Measurements from ENCODE around the gene GNL3.
A peak's percentile ranks its signal among the peaks of the same experiment; 100 is the strongest.
"Not testable (repeated sequence)": the region's sequence is repeated elsewhere in the genome, so short reads cannot be mapped to it uniquely, and the experiment has no call there.

Gene GNL3

GRCh38 chr3:52721002-52721729 lies 35.3 kb downstream of the GNL3 start:
- DNase-seq (ENCODE audit: low spot score): no peak

- no peak for DNase-seq (ENCODE audit: low spot score)
These were observed 35.8 kb downstream of the GNL3 start for GRCh38 chr3:52721730-52722008.

- DNase-seq (ENCODE audit: low spot score): no peak
These were observed 36.7 kb downstream of the GNL3 start for GRCh38 chr3:52722491-52722890.

GRCh38 chr3:52723935-52724334 lies 38.1 kb downstream of the GNL3 start:
- no peak for DNase-seq (ENCODE audit: low spot score)

- DNase-seq (ENCODE audit: low spot score): no peak
These were observed 38.7 kb downstream of the GNL3 start for GRCh38 chr3:52724511-52724910.

GRCh38 chr3:52728753-52729152 lies 42.9 kb downstream of the GNL3 start:
- not testable (repeated sequence) for DNase-seq (ENCODE audit: low spot score)

- no peak for DNase-seq (ENCODE audit: low spot score)
These were observed 44.8 kb downstream of the GNL3 start for GRCh38 chr3:52730681-52731080.

- DNase-seq (ENCODE audit: low spot score): no peak
These were observed 45.8 kb downstream of the GNL3 start for GRCh38 chr3:52731590-52731989.

GRCh38 chr3:52733256-52733891 lies 47.5 kb downstream of the GNL3 start:
- no peak for DNase-seq (ENCODE audit: low spot score)

GRCh38 chr3:52739730-52740129 lies 53.9 kb downstream of the GNL3 start:
- DNase-seq (ENCODE audit: low spot score): no peak

- peak; percentile 55 for DNase-seq (ENCODE audit: low spot score)
These were observed 56.7 kb downstream of the GNL3 start for GRCh38 chr3:52742418-52743041.

GRCh38 chr3:52743152-52743551 lies 57.3 kb downstream of the GNL3 start:
- no peak for DNase-seq (ENCODE audit: low spot score)

GRCh38 chr3:52743721-52744120 lies 57.9 kb downstream of the GNL3 start:
- no peak for DNase-seq (ENCODE audit: low spot score)
